ENCODE measurements around the gene HOXA5.

HOXA5 gene

DNA sequence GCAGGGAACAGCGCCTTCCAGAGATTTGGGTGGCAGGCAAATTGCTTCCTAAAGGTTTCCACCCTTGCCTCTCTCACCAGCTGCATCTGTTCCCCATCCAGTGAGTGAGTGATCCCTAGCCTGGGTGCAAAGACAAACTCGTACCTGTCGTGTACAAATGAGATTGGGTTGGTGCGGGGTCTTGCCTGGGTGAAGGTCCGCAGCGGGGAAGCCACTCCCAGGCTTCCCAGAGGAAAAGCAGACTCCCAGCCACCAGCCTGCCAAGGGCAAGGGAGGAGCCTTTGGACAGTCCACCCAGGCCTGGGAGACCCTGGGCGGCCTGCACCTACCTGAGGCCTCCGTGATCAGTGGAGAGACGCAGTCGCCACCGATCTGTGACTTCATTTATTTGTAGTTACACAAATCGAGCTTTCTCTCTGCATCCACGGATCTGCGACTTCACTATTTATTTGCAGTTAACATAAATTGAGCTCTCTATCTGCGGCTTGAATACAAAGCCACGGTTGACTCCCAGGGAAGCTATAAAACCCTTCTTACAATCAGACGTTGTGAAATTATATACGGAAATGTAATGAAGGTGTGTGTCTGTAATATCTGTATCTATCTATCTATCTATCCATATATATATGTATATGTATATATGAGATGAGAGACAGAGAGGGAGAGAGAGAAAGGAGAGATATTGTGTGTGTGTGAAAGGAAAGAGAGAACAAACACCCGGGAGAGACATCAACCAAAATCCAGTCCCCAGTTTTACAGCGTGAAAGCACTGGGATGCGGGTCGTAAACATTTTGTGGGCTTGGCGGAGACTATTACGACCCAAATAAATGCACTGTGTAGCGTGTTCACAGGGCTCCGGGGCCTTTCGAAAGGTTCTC is 16.0 kb upstream of the HOXA5 start:
- Histone ChIP-seq H3K4me1 (ENCODE audit: control insufficient read depth in 5 of 5, insufficient read depth in 5 of 5, low read length in 5 of 5) (peaks cover 0 to 68% (median 61%) of the 10 kb centered on the region in 5 donors), H3K9me3 (ENCODE audit: control insufficient read depth in 5 of 5, low read length in 5 of 5) (no peaks in the 10 kb centered on the region), H3K36me3 (ENCODE audit: control insufficient read depth in 5 of 5, insufficient read depth in 5 of 5, low read length in 5 of 5) (no peaks in the 10 kb centered on the region), H3K27me3 (ENCODE audit: control insufficient read depth in 5 of 5, insufficient read depth in 4 of 5, low read length in 5 of 5) (peaks cover 0 to 13% (median 0%) of the 10 kb centered on the region in 5 donors), H3K27ac (ENCODE audit: low read depth, low read length) (no peak overlapping the region), H3K9ac (ENCODE audit: low read length in 5 of 5) (peak overlapping the region in 2 of 5 donors; percentile 53 to 72), H3K4me3 (ENCODE audit: low read depth in 1 of 5, low read length in 5 of 5) (peak overlapping the region in 4 of 5 donors; percentile 74 to 86 (median 80))

DNA sequence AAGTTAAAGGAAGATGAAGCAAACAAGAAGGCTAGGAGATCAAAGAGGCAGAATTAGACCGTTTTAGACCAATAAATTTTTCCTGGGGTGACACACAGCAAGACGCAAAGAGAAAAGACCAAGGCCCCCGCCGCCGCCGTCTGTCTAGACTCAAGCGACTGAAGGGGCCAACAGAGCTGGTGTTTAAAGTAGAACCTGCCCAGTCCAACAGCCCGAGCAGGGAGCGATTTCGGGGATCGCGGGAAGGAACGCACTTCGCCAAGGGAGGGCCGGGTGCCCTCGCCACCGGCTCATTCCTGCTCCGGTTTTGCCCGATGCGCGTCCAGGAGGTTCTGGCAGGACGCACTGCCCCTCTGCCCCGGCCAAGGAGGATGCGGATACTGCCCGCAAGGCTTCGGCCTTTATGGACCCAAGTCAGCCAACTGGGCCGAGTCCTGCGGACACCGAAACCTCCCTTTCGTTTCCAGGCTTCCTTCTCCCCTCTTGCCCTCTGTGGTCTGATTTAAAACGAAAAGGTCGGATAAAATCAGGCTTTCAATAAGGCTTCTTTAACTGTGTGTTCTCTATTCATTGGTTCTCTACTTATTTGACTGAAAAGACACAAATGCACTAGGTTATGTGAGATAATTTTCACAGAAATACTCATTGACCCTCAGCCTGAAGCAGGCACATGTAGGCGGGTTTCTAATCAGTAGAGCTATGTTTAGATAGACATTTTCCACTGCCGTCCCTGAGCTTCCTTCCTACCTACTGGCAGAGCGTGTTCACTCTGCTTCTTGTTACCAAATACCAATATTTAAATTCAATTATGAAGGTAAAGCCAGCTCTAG is 15.2 kb upstream of the HOXA5 start:
- no peaks in the 10 kb centered on the region for H3K9me3 ChIP-seq (ENCODE audit: control insufficient read depth in 5 of 5, low read length in 5 of 5)
- no peaks in the 10 kb centered on the region for H3K36me3 ChIP-seq (ENCODE audit: control insufficient read depth in 5 of 5, insufficient read depth in 5 of 5, low read length in 5 of 5)
- no peak overlapping the region for H3K4me3 ChIP-seq (ENCODE audit: low read depth in 1 of 5, low read length in 5 of 5)
- H3K27me3 ChIP-seq (ENCODE audit: control insufficient read depth in 5 of 5, insufficient read depth in 4 of 5, low read length in 5 of 5), result peaks cover 0 to 13% (median 0%) of the 10 kb centered on the region in 5 donors
- no peak overlapping the region for H3K27ac ChIP-seq (ENCODE audit: low read depth, low read length)
- peaks cover 0 to 66% (median 60%) of the 10 kb centered on the region in 5 donors for H3K4me1 ChIP-seq (ENCODE audit: control insufficient read depth in 5 of 5, insufficient read depth in 5 of 5, low read length in 5 of 5)
- H3K9ac ChIP-seq (ENCODE audit: low read length in 5 of 5), result no peak overlapping the region

DNA sequence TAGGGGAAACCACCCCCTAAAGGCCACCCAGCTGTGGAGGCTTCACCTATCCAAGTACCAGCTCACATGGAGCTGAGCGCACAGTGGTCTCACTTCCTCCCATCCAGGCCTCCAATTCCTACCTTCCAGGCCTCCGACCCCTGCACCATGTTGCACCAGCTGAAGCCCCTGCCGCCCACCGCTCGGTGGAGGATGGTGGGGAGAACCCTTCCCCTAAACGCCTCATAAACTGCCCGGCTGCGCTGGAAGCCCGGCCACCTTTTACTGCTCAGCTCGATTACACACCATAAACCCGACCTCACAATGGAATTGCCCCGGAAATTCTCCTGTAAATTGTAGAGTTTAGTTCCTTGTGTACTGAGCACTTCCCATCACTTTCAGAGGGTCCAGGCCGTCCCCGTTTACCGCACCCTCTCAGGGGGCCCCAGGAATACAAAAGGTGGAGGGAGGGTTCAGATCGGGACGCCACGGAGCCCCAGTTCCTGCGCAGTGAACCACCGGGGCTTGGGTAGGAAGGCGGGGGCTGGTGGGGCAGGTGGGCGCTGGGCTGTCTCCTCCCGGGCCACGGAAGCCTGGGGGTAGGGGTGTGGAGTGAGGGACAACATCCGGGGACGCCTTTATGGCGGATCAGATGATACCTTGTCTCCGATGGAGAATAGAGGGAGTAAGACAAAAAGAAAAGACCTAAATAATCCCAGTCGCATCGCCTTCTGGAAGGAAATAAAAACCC is 14.4 kb upstream of the HOXA5 start:
- Histone ChIP-seq H3K9ac (ENCODE audit: low read length in 5 of 5) (no peak overlapping the region), H3K27ac (ENCODE audit: low read depth, low read length) (no peak overlapping the region), H3K4me1 (ENCODE audit: control insufficient read depth in 5 of 5, insufficient read depth in 5 of 5, low read length in 5 of 5) (peaks cover 2 to 66% (median 56%) of the 10 kb centered on the region in 5 donors), H3K4me3 (ENCODE audit: low read depth in 1 of 5, low read length in 5 of 5) (no peak overlapping the region), H3K9me3 (ENCODE audit: control insufficient read depth in 5 of 5, low read length in 5 of 5) (no peaks in the 10 kb centered on the region), H3K27me3 (ENCODE audit: control insufficient read depth in 5 of 5, insufficient read depth in 4 of 5, low read length in 5 of 5) (peaks cover 0 to 21% (median 0%) of the 10 kb centered on the region in 5 donors), H3K36me3 (ENCODE audit: control insufficient read depth in 5 of 5, insufficient read depth in 5 of 5, low read length in 5 of 5) (no peaks in the 10 kb centered on the region)

DNA sequence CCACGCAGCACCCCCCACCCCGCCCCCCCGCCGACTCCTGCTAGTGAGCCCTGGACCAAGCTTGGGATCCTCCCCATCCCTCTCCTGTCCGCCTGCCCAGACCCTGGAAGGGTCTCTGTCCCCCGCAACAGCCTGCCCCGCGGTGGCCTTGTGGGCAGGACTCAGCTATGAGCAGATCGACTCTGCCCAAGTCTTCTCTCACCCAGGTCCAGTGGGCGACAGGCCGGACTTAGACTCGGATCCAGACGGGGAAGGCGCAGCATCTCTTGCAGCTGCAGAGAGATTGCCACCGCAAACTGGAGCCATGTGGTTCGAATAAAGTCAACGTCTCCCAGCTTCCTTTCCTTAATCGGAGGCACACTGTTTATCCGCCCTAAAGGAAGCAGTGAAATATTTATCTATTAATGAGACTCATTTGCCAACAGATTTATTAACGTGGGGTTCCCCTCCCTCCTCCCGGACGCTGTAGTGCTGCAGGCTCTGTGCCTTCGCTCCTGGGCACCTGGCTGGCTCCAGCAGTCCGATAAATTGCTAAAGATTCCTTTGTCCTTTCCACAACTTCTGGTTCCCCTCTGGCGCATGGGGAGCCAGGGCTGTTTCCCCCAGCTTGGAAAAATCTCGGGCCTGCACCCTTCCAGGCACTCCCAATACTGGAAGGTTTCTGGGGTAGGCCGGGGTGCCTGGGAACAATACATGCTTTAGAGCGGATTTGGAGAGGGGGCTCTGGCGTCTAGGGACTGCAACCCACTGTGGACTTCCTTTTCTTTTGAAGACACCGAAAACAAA is 13.6 kb upstream of the HOXA5 start:
- no peak overlapping the region for H3K27ac ChIP-seq (ENCODE audit: low read depth, low read length)
- no peaks in the 10 kb centered on the region for H3K36me3 ChIP-seq (ENCODE audit: control insufficient read depth in 5 of 5, insufficient read depth in 5 of 5, low read length in 5 of 5)
- H3K4me3 ChIP-seq (ENCODE audit: low read depth in 1 of 5, low read length in 5 of 5), result peak overlapping the region; percentile 45 to 92 (median 82)
- H3K9ac ChIP-seq (ENCODE audit: low read length in 5 of 5), result peak overlapping the region in 3 of 5 donors; percentile 21 to 41 (median 27)
- H3K9me3 ChIP-seq (ENCODE audit: control insufficient read depth in 5 of 5, low read length in 5 of 5), result no peaks in the 10 kb centered on the region
- H3K27me3 ChIP-seq (ENCODE audit: control insufficient read depth in 5 of 5, insufficient read depth in 4 of 5, low read length in 5 of 5), result peaks cover 0 to 21% (median 0%) of the 10 kb centered on the region in 5 donors
- H3K4me1 ChIP-seq (ENCODE audit: control insufficient read depth in 5 of 5, insufficient read depth in 5 of 5, low read length in 5 of 5), result peaks cover 2 to 64% (median 61%) of the 10 kb centered on the region in 5 donors

DNA sequence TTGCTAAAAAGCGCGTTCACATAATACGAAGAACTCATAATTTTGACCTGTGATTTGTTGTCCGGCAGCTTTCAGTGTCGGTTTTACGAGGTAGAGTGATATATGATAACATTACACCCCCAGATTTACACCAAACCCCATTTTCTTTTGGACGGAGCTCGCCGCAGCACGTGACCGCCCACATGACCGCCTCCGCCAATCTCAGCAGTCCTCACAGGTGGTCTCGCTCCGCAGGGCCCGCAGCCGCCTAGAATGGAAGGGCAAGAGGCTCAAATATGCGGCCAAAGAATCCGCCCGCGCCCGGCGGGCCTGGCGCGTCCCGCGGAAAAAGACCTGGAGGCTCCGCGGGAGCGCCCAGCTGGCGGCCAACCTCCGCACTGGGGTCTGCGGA is 13.0 kb upstream of the HOXA5 start, which contains the start of gene HOXA7:
HOXA7 (minus strand) TSS at position 168 of the 391 bp plus-strand sequence; CDS start at position 38, 130 bp downstream.
- peak within 1 kb of the TSS; percentile 26 to 77 (median 62) for H3K9ac ChIP-seq (ENCODE audit: low read length in 5 of 5)
- no peaks in the 10 kb centered on the region for H3K36me3 ChIP-seq (ENCODE audit: control insufficient read depth in 5 of 5, insufficient read depth in 5 of 5, low read length in 5 of 5)
- H3K27me3 ChIP-seq (ENCODE audit: control insufficient read depth in 5 of 5, insufficient read depth in 4 of 5, low read length in 5 of 5), result peaks cover 0 to 25% (median 0%) of the 10 kb centered on the region in 5 donors
- H3K4me1 ChIP-seq (ENCODE audit: control insufficient read depth in 5 of 5, insufficient read depth in 5 of 5, low read length in 5 of 5), result peaks cover 3 to 65% (median 61%) of the 10 kb centered on the region in 5 donors
- peak within 1 kb of the TSS; percentile 95 for H3K27ac ChIP-seq (ENCODE audit: low read depth, low read length)
- peak within 1 kb of the TSS; percentile 75 to 92 (median 82) for H3K4me3 ChIP-seq (ENCODE audit: low read depth in 1 of 5, low read length in 5 of 5)
- no peaks in the 10 kb centered on the region for H3K9me3 ChIP-seq (ENCODE audit: control insufficient read depth in 5 of 5, low read length in 5 of 5)

DNA sequence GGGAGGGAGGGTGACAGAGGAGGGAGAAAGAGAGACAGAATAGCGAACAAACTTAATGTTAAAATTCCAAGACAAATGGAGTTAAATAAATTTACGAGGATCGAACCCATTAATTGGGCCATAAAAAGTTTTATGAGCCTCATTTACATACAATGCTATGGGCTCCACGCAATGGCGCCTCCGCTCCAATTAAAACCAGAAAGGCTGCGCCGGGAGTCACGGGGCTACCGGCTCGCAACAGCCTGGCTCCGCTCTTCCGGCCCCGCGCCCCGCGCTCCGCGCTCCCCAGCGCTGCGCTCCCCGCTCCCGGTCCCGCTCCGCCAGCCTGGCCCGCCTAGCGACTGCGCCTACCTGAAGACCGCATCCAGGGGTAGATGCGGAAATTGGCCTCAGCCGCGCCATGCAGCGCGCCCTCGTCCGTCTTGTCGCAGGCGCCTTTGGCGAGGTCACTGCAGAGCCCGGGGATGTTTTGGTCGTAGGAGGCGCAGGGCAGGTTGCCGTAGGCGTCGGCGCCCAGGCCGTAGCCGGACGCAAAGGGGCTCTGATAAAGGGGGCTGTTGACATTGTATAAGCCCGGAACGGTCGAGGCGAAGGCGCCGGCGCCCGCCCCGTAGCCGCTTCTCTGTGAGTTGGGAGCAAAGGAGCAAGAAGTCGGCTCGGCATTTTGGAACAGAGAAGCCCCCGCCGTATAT is 12.5 kb upstream of the HOXA5 start:
- Histone ChIP-seq H3K9ac (ENCODE audit: low read length in 5 of 5) (peak overlapping the region; percentile 23 to 77 (median 62)), H3K36me3 (ENCODE audit: control insufficient read depth in 5 of 5, insufficient read depth in 5 of 5, low read length in 5 of 5) (no peaks in the 10 kb centered on the region), H3K4me1 (ENCODE audit: control insufficient read depth in 5 of 5, insufficient read depth in 5 of 5, low read length in 5 of 5) (peaks cover 4 to 67% (median 63%) of the 10 kb centered on the region in 5 donors), H3K4me3 (ENCODE audit: low read depth in 1 of 5, low read length in 5 of 5) (peak overlapping the region; percentile 75 to 92 (median 82)), H3K27ac (ENCODE audit: low read depth, low read length) (peak overlapping the region; percentile 95), H3K27me3 (ENCODE audit: control insufficient read depth in 5 of 5, insufficient read depth in 4 of 5, low read length in 5 of 5) (peaks cover 0 to 27% (median 0%) of the 10 kb centered on the region in 5 donors), H3K9me3 (ENCODE audit: control insufficient read depth in 5 of 5, low read length in 5 of 5) (no peaks in the 10 kb centered on the region)

DNA sequence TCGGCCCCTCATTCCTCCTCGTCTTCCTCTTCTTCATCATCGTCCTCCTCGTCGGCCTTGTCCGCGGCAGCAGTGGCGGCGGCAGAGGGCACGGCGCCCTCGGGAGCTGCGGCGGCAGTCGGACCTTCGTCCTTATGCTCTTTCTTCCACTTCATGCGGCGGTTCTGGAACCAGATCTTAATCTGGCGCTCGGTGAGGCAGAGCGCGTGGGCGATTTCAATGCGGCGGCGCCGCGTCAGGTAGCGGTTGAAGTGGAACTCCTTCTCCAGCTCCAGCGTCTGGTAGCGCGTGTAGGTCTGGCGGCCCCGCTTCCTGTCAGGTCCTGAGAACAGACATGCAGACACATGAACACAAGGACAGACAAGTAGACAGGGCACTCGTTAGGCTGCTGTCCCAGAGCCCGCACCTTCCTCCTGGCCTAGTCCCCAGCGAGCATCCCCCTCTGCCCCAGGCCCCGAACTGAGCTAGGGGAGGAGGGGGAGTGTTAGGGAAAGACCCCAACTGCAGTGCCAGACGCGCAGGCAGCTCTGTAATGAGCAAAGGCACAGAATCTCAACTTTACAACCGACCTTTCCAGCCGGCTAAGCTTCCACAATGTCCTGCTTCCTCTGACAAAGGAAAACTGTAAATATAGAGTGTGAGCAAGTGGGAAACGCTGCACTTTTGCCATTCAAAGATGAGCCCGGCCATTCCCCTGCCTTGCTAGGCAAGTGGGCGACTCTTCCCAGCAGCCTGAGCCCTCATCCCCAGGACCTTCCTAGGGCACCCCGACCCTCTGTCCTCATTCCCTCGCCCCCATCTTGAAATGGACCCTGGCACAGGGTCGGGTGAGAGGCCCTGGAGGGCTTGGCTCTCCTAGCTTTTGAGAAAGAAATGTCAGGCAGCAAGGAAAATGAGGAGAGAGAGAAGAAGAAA is 11.7 kb upstream of the HOXA5 start:
- Histone ChIP-seq H3K9me3 (ENCODE audit: control insufficient read depth in 5 of 5, low read length in 5 of 5) (no peaks in the 10 kb centered on the region), H3K36me3 (ENCODE audit: control insufficient read depth in 5 of 5, insufficient read depth in 5 of 5, low read length in 5 of 5) (no peaks in the 10 kb centered on the region), H3K9ac (ENCODE audit: low read length in 5 of 5) (peak overlapping the region in 3 of 5 donors; percentile 10 to 77 (median 72)), H3K27ac (ENCODE audit: low read depth, low read length) (peak overlapping the region; percentile 95), H3K27me3 (ENCODE audit: control insufficient read depth in 5 of 5, insufficient read depth in 4 of 5, low read length in 5 of 5) (peaks cover 0 to 27% (median 0%) of the 10 kb centered on the region in 5 donors), H3K4me3 (ENCODE audit: low read depth in 1 of 5, low read length in 5 of 5) (peak overlapping the region; percentile 75 to 92 (median 82)), H3K4me1 (ENCODE audit: control insufficient read depth in 5 of 5, insufficient read depth in 5 of 5, low read length in 5 of 5) (peaks cover 4 to 65% (median 63%) of the 10 kb centered on the region in 5 donors)

DNA sequence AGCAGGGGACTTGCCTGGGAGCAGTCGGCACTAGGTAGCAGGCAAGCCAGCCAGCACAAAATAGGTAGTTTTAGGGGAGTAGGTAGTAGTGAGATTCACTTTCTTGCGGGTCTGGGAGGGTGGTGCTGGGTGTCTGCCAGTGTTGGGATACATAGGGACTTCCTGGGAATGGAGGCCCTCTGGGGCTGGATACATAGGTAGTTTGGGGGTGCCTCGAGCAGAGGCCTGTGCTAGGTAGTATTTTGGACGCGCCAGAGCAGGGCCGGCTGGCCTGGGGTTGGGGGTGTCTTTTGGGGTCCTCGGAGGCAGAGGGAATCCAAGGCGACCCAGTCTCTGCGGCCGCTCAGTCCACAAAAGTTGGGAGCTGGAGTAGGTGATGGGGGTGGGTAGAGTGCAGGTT is 10.9 kb upstream of the HOXA5 start:
- no peaks in the 10 kb centered on the region for H3K9me3 ChIP-seq (ENCODE audit: control insufficient read depth in 5 of 5, low read length in 5 of 5)
- H3K4me3 ChIP-seq (ENCODE audit: low read depth in 1 of 5, low read length in 5 of 5), result peak overlapping the region in 1 of 5 donors; percentile 92
- peaks cover 4 to 68% (median 66%) of the 10 kb centered on the region in 5 donors for H3K4me1 ChIP-seq (ENCODE audit: control insufficient read depth in 5 of 5, insufficient read depth in 5 of 5, low read length in 5 of 5)
- H3K9ac ChIP-seq (ENCODE audit: low read length in 5 of 5), result no peak overlapping the region
- peak overlapping the region; percentile 95 for H3K27ac ChIP-seq (ENCODE audit: low read depth, low read length)
- no peaks in the 10 kb centered on the region for H3K36me3 ChIP-seq (ENCODE audit: control insufficient read depth in 5 of 5, insufficient read depth in 5 of 5, low read length in 5 of 5)
- peaks cover 0 to 26% (median 0%) of the 10 kb centered on the region in 5 donors for H3K27me3 ChIP-seq (ENCODE audit: control insufficient read depth in 5 of 5, insufficient read depth in 4 of 5, low read length in 5 of 5)
